Urothelium cell line (cell line): ENCODE measurements around the gene ENPP1.
"Not testable (repeated sequence)": the region's sequence is repeated elsewhere in the genome, so short reads cannot be mapped to it uniquely, and the experiment has no call there.

Experiments
- DNase-seq: peaks from one replicate; pipeline ENCODE4 v3.0.0; 2011; ENCODE audit warnings: low spot score, mixed read lengths
- FAIRE-seq: peaks from 2 replicates; lab custom pipeline; 2011; peaks lifted over from hg19 to GRCh38; lab: Jason Lieb, UNC

Gene ENPP1

DNA sequence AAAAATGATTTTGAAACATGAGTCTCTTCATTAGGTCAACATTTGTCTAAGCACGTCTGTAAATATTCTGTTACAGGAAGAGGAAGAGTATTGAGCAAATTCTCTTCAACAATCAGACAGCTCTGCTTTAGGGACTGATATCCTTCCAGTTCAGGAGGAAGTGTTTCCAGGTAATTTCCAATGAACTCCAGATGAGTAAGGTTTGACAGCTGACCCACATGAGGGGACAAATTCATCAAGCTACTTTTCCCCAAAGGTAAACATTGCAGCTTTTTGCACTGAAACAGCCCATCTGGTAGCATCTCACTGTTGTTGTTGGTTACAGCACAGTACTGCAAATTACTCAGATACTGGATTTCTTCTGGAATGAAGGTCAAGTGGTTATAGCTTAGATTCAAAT lies 18.1 kb downstream of the ENPP1 start:
- FAIRE-seq = peak; percentile 23
- DNase-seq = no peak

- FAIRE-seq (no peak), DNase-seq (no peak)
Measured at GRCh38 chr6:131828080-131828479, 20.3 kb downstream of the ENPP1 start.

- DNase-seq = no peak
- FAIRE-seq = no peak
Measured at GRCh38 chr6:131828951-131829350, 21.1 kb downstream of the ENPP1 start.

GRCh38 chr6:131831392-131831791 lies 23.6 kb downstream of the ENPP1 start:
- FAIRE-seq = no peak

DNA sequence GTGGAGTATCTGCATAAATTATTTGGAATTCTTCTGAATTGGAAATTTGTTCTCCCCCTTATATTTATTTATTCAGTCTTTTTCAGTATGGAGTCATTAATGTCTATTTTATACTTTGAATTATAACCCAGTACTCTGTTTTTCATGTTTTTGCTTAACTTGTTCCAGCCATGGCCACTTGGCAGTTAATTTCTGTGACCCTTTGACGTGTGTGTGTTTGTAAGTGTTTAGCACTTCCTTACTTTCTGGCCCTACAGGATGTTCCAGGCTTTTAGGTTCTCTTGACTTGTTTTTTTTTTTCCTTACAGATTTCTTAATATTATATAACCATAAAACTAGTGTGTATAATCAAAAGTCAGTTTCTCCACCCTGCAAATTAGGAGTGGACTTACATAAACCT lies 24.1 kb downstream of the ENPP1 start:
- DNase-seq (no peak), FAIRE-seq (no peak)

More at GRCh38 chr6:131831392-131831791, 23.6 kb downstream of the ENPP1 start:
- peak; percentile 15 for DNase-seq

DNA sequence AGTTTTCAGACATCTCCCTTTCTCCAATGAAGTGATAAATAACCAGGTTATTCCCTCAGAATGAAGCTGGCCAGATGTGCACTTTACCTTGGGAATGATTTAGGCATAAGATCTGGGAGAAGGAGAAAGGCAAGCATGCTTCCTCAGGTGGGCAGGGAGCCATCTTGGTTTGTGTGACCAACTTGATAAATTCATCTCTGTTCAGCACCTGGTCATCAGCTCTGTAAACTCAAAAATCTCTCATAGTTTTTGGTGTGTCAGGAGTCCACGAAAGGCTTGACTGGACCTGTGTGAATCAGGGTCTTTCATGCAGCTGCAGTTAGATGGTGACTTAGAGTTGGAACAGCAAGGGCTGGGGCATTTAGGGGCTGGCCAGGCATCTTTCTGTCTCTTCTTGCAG lies 24.5 kb downstream of the ENPP1 start:
- FAIRE-seq = no peak
- DNase-seq = no peak

- DNase-seq (no peak), FAIRE-seq (no peak)
Measured at GRCh38 chr6:131838051-131838450, 30.2 kb downstream of the ENPP1 start.

DNA sequence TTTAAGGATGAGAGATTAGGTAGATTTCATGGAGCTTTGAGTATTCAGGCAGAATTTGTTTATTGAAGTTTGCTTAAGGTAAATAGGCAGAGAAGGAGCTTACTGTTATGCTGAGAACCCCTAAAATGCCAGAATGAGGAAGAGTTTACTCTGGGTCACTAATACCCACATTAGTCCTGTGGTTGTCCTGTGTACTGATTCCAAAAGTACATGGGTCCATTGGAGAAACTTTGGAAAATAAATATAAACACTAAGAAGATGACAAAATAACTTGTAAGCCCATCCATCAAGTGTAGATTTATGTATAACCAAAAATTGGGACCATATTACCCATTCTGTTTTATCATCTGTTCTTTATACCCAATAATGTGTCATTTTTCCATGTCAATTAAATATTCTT lies 31.6 kb downstream of the ENPP1 start:
- no peak for DNase-seq
- no peak for FAIRE-seq

DNA sequence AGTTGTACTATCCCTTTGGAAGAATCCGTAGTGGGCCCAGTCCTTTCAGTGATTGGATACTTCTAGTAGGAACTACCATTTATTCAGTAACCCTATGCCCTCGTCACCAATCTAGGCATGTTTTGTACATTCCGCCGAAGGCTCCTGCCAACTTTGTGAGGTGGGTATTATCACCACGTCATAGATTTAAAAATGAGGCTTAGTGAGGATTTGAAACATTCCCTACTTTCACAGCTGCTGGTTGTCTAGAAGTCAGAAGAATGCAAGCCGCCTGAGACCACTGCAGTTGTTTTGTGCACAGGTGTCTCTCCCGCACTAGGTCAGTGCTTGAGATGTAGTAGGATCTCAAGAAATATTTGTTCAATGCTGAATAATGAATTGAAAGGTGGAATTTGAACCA lies 32.6 kb downstream of the ENPP1 start:
- FAIRE-seq (no peak), DNase-seq (no peak)

GRCh38 chr6:131840936-131841583 lies 33.2 kb downstream of the ENPP1 start:
- no peak for DNase-seq
- FAIRE-seq = no peak

- DNase-seq (no peak), FAIRE-seq (no peak)
Measured at GRCh38 chr6:131843768-131844167, 35.9 kb downstream of the ENPP1 start.

GRCh38 chr6:131844243-131844841 lies 36.5 kb downstream of the ENPP1 start:
- FAIRE-seq (no peak), DNase-seq (no peak)

DNA sequence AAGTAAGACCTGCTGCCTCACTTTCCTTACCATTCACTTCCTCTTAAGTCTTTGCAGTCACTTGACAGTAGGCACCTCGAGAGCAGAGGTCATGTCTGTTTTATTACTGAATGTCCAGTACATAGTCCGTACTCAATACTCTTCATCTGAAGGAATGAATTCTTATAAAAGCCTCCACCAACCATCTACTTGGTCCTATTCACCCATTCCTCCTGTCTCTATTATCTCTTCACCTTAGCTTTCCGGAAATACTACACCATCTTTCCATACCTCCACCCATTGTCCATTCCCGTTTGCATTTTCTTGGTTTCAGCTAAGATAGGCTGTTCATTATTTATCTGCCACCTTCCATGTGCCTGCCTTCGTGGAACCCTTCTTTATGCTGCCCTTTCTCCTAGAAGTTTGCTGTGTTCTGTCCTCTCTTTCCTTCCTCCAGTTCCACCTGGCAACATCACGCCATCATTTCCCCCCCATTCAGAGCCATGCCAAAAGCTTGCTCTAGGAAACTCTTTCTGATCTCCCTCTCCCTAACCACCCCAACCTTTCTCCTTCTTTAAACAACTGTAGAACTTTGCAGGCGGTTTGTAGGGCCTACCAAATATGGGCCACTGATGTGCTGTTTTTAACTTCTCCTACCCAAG lies 38.3 kb downstream of the ENPP1 start:
- DNase-seq = no peak
- FAIRE-seq = no peak

DNA sequence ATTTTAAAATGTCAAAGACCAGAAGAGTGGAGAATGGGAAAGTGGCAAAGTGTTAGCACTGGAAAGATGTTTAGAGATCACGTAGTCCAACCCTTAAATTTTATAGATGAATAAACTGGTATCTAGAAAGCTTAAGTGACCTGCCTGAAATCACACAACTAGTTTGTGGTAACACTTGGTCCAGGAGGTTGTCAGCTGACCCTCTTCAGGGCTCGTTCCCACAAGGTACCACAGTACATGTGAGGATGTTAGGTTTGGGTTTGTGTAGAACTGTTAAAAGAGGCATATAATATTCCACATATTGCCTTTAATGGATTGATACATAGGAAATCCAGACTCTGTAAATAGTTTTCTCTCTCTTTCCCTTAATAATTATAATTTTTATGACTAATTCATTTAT lies 39.1 kb downstream of the ENPP1 start:
- no peak for FAIRE-seq
- no peak for DNase-seq

GRCh38 chr6:131849799-131850198 lies 42.0 kb downstream of the ENPP1 start:
- DNase-seq (no peak), FAIRE-seq (no peak)

GRCh38 chr6:131851049-131851769 lies 43.4 kb downstream of the ENPP1 start:
- no peak for DNase-seq
- FAIRE-seq = no peak

- FAIRE-seq = no peak
Measured at GRCh38 chr6:131852200-131852599, 44.4 kb downstream of the ENPP1 start.

GRCh38 chr6:131854803-131855202 lies 47.0 kb downstream of the ENPP1 start:
- FAIRE-seq (no peak), DNase-seq (no peak)

More at GRCh38 chr6:131852200-131852599, 44.4 kb downstream of the ENPP1 start:
- no peak for DNase-seq

DNA sequence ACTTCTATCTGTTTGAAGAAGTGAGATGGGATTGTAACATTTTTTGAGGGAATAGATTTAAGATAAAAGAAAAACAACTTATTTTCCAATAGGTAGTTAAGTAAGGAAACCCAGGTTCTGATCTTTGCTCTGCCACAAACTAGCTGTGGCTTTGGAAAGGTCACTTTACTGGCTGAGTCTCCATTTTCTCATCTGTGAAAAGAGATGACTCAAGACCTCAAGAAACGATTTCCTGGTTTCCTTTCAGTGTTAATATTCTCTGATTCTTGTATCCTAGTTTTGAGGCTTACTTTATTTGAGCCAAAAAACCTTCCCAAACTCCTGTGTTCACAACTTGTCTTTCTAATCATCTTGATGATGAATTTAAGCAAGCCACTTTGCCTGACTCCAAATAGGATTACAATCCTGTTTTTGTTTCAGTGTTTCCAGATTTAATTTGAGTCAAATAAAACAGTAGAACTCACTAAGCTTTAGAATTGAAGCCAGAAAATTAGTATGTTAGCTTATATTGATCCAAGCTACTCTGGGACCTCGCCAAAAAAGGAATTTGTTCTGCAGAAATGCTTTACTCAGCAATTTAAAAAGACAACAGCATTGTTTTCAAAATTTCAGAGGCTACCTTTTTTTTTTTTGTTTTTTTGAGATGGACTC lies 51.1 kb downstream of the ENPP1 start:
- FAIRE-seq = no peak

GRCh38 chr6:131859658-131860057 lies 51.8 kb downstream of the ENPP1 start:
- not testable (repeated sequence) for FAIRE-seq, DNase-seq

More for the DNA sequence above, 51.1 kb downstream of the ENPP1 start:
- DNase-seq = peak; percentile 6

DNA sequence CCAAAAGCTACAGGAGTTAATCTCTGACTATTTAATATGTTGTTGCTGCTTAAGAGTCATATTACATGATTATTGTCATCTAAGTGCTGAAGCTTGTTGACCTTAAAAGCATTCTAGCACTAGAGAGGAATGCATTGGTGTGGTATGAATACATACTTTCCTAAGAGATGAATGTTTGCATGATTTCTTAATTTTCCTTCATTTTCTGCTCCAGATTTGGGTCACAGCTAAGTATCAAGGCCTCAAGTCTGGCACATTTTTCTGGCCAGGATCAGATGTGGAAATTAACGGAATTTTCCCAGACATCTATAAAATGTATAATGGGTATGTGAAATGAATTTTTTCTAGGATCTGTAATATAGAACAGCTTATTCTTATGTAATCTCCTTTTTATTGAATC lies 53.6 kb downstream of the ENPP1 start:
- no peak for FAIRE-seq
- DNase-seq = no peak
